HG03025 (cell line): ENCODE data around the gene ZCCHC2.

Experiments
- ATAC-seq: cut with Tn5 transposase; IDR thresholded peaks from one replicate; pipeline ENCODE4 v1.9.1; 2021; ENCODE audit warnings: mild to moderate bottlenecking, moderate library complexity; ENCODE audit not compliant: unreplicated experiment, low FRiP score

ZCCHC2 gene

GRCh38 chr18:62537042-62537894 lies 14.4 kb downstream of the ZCCHC2 start:
- ATAC-seq = no peak

- no peak for ATAC-seq
Measured at GRCh38 chr18:62537946-62538345, 15.1 kb downstream of the ZCCHC2 start.

- no peak for ATAC-seq
Measured at GRCh38 chr18:62538881-62539280, 16.1 kb downstream of the ZCCHC2 start.

GRCh38 chr18:62539284-62540165 lies 16.7 kb downstream of the ZCCHC2 start:
- ATAC-seq = no peak

- no peak for ATAC-seq
Measured at GRCh38 chr18:62543021-62543420, 20.2 kb downstream of the ZCCHC2 start.

GRCh38 chr18:62545098-62545497 lies 22.3 kb downstream of the ZCCHC2 start:
- ATAC-seq = no peak

GRCh38 chr18:62549755-62550154 lies 26.9 kb downstream of the ZCCHC2 start:
- ATAC-seq = no peak

GRCh38 chr18:62550746-62551145 lies 27.9 kb downstream of the ZCCHC2 start:
- ATAC-seq = no peak

- ATAC-seq = no peak
Measured at GRCh38 chr18:62551972-62552513, 29.2 kb downstream of the ZCCHC2 start.

GRCh38 chr18:62554061-62554815 lies 31.4 kb downstream of the ZCCHC2 start:
- no peak for ATAC-seq

GRCh38 chr18:62555135-62555534 lies 32.3 kb downstream of the ZCCHC2 start:
- no peak for ATAC-seq

- no peak for ATAC-seq
Measured at GRCh38 chr18:62556397-62556796, 33.6 kb downstream of the ZCCHC2 start.

GRCh38 chr18:62558015-62558663 lies 35.3 kb downstream of the ZCCHC2 start:
- no peak for ATAC-seq

GRCh38 chr18:62564044-62564443 lies 41.2 kb downstream of the ZCCHC2 start:
- no peak for ATAC-seq

GRCh38 chr18:62566199-62566598 lies 43.4 kb downstream of the ZCCHC2 start:
- no peak for ATAC-seq

- ATAC-seq = no peak
Measured at GRCh38 chr18:62566818-62567217, 44.0 kb downstream of the ZCCHC2 start.

- no peak for ATAC-seq
Measured at GRCh38 chr18:62569081-62569655, 46.3 kb downstream of the ZCCHC2 start.

- no peak for ATAC-seq
Measured at GRCh38 chr18:62571037-62571436, 48.2 kb downstream of the ZCCHC2 start.

GRCh38 chr18:62571648-62572047 lies 48.8 kb downstream of the ZCCHC2 start:
- ATAC-seq = no peak

- no peak for ATAC-seq
Measured at GRCh38 chr18:62572456-62572855, 49.6 kb downstream of the ZCCHC2 start.
